HepG2 (cell line): ENCODE measurements around the gene SLC44A4. TPM values are rescaled to one million over a fixed set of nuclear protein-coding genes. Genes with fewer than 3 reads are reported as not detected.

ENCODE experiments used
- CAMTA2 ChIP-seq: sonication (generic); formaldehyde crosslinking; IDR thresholded peaks from 2 replicates; pipeline ENCODE4 v1.4.0; 2020; ENCODE audit warnings: mild to moderate bottlenecking, missing genetic modification reagents, borderline replicate concordance
- CHD2 ChIP-seq: IDR thresholded peaks from 2 replicates; pipeline ENCODE4 v1.6.1; 2011; ENCODE audit warnings: low read depth, low read length, improper control_type of control experiment
- FOSL1 ChIP-seq: sonication (generic); formaldehyde crosslinking; IDR thresholded peaks from 2 replicates; pipeline ENCODE4 v1.9.0; 2021; ENCODE audit warnings: missing genetic modification reagents, borderline replicate concordance
- FOXA3 ChIP-seq: IDR thresholded peaks from 2 replicates; pipeline ENCODE4 v1.6.1; 2016; ENCODE audit warnings: missing genetic modification reagents, missing compliant biosample characterization
- GABPB1 ChIP-seq: IDR thresholded peaks from 2 replicates; pipeline ENCODE4 v1.6.1; 2016; ENCODE audit warnings: mild to moderate bottlenecking, missing genetic modification reagents, moderate library complexity, missing compliant biosample characterization
- IRX3 ChIP-seq: sonication (generic); formaldehyde crosslinking; IDR thresholded peaks from 2 replicates; pipeline ENCODE4 v1.8.1; 2023; ENCODE audit warnings: mild to moderate bottlenecking, low read depth, missing genetic modification reagents, borderline replicate concordance
- JUNB ChIP-seq: sonication (generic); formaldehyde crosslinking; IDR thresholded peaks from 2 replicates; pipeline ENCODE4 v1.8.0; 2022; ENCODE audit warnings: missing genetic modification reagents, mild to moderate bottlenecking, borderline replicate concordance
- MEIS1 ChIP-seq: sonication (generic); formaldehyde crosslinking; IDR thresholded peaks from 2 replicates; pipeline ENCODE4 v1.9.0; 2021; ENCODE audit warnings: mild to moderate bottlenecking, missing genetic modification reagents, moderate library complexity, borderline replicate concordance
- RELA ChIP-seq: sonication (generic); formaldehyde crosslinking; IDR thresholded peaks from 2 replicates; pipeline ENCODE4 v1.4.0; 2020; ENCODE audit warnings: missing genetic modification reagents
- XRCC5 ChIP-seq: fragments of 200-400 bp; formaldehyde crosslinking; optimal IDR thresholded peaks from 2 replicates; pipeline ENCODE3; 2017; ENCODE audit warnings: mild to moderate bottlenecking, low read length
- ZIK1 ChIP-seq: sonication (generic); formaldehyde crosslinking; IDR thresholded peaks from 2 replicates; pipeline ENCODE4 v1.5.0; 2020; ENCODE audit warnings: mild to moderate bottlenecking, low read depth, missing genetic modification reagents, borderline replicate concordance
- ZNF326 ChIP-seq: sonication (generic); formaldehyde crosslinking; IDR thresholded peaks from 2 replicates; pipeline ENCODE4 v1.4.0; 2020; ENCODE audit warnings: missing genetic modification reagents, borderline replicate concordance
- ZNF607 ChIP-seq: sonication (generic); formaldehyde crosslinking; IDR thresholded peaks from 2 replicates; pipeline ENCODE4 v1.5.1; 2020; ENCODE audit warnings: missing genetic modification reagents, mild to moderate bottlenecking, borderline replicate concordance
- ZNF790 ChIP-seq: sonication (generic); formaldehyde crosslinking; IDR thresholded peaks from 2 replicates; pipeline ENCODE4 v1.8.0; 2022; ENCODE audit warnings: missing genetic modification reagents, mild to moderate bottlenecking, borderline replicate concordance
- polyA plus RNA-seq, 8 experiments: library from polyadenylated mRNA; depleted of rRNA in 3 of 8; stranded (reverse) in 7 of 8; unstranded in 1 of 8; fragments of >200 nt; fragmentation: Illumina TruSeq in 4 of 8; extraction: Trizol in 4 of 8; gene quantifications; 2 replicates each; pipeline versions ENCODE4 v1.2.1 to v1.2.3, GENCODE V29; 2011 to 2016; ENCODE audit warnings: low read depth in 4 of 8, missing spikeins in 1 of 8, mixed read lengths in 1 of 8; ENCODE audit not compliant: insufficient read depth in 1 of 8
- total RNA-seq, 5 experiments: library from RNA; depleted of rRNA; stranded (reverse); fragments of >200 nt; fragmentation: Illumina TruSeq; extraction: Trizol; gene quantifications; 2 replicates each; pipeline ENCODE4 v1.2.3, GENCODE V29; 2016; ENCODE audit warnings: low read depth in 1 of 5
- TF ChIP-seq, protein P1 (sequence below): sonication (generic); formaldehyde crosslinking; IDR thresholded peaks from 2 replicates; pipeline ENCODE4 v1.5.1; 2020; ENCODE audit warnings: missing genetic modification reagents, mild to moderate bottlenecking, borderline replicate concordance
- TF ChIP-seq, protein P2 (sequence below), 2 experiments: sonication (generic) in 1 of 2; formaldehyde crosslinking in 1 of 2; IDR thresholded peaks; 2 replicates each; pipeline versions ENCODE4 v1.5.1 to v1.6.1; 2011 to 2020; ENCODE audit warnings: borderline replicate concordance in 1 of 2, low read depth in 1 of 2, low read length in 1 of 2, mild to moderate bottlenecking in 1 of 2, missing genetic modification reagents in 1 of 2, moderate library complexity in 1 of 2
- TF ChIP-seq, protein P3 (sequence below): sonication (generic); formaldehyde crosslinking; IDR thresholded peaks from 2 replicates; pipeline ENCODE4 v1.8.1; 2023; ENCODE audit warnings: mild to moderate bottlenecking, missing genetic modification reagents
- TF ChIP-seq, protein P4 (sequence below): sonication (generic); formaldehyde crosslinking; IDR thresholded peaks from 2 replicates; pipeline ENCODE4 v1.4.0; 2020; ENCODE audit warnings: missing genetic modification reagents
- TF ChIP-seq, protein P5 (sequence below): sonication (generic); formaldehyde crosslinking; IDR thresholded peaks from 2 replicates; pipeline ENCODE4 v1.5.1; 2020; ENCODE audit warnings: mild to moderate bottlenecking, missing genetic modification reagents, moderate library complexity

Gene SLC44A4
- total and polyA plus RNA-seq, 2 of the 13 experiments (the other 11 are each of a cell fraction or from before 2014, with no cell fraction given), result 3.5 to 5.9 TPM

DNA sequence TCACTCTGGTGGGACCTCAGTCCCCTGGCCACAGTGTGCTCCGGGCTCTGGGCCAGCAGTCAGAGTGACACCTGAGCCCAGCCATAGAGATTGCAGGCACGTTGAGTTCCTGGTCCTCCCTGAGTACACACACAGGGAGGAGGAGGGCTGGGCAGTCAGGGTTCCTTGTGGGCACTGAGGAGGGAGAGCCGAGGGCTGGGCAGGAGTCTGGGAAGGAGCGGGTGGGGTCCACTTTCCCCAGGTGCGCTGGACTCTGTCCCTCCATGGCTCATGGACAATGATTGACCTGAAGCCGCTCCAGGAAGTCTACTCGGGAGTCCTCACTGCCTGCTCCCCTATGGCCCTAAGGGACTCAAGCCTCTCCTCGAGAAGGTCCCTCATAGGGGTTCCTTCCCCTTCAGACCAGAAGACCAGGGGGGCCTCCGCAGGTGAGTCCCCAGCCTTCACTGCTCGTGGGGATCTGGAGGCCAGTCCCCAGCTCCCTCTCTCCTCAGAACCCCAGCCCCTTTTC lies 1.1 kb downstream of the SLC44A4 start (continued):
- TF ChIP-seq, protein P1, sequence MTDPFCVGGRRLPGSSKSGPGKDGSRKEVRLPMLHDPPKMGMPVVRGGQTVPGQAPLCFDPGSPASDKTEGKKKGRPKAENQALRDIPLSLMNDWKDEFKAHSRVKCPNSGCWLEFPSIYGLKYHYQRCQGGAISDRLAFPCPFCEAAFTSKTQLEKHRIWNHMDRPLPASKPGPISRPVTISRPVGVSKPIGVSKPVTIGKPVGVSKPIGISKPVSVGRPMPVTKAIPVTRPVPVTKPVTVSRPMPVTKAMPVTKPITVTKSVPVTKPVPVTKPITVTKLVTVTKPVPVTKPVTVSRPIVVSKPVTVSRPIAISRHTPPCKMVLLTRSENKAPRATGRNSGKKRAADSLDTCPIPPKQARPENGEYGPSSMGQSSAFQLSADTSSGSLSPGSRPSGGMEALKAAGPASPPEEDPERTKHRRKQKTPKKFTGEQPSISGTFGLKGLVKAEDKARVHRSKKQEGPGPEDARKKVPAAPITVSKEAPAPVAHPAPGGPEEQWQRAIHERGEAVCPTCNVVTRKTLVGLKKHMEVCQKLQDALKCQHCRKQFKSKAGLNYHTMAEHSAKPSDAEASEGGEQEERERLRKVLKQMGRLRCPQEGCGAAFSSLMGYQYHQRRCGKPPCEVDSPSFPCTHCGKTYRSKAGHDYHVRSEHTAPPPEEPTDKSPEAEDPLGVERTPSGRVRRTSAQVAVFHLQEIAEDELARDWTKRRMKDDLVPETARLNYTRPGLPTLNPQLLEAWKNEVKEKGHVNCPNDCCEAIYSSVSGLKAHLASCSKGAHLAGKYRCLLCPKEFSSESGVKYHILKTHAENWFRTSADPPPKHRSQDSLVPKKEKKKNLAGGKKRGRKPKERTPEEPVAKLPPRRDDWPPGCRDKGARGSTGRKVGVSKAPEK (CRISPR knock-in tag), result no peak
- TF ChIP-seq GABPB1 (peak; percentile 52; the same call in 1 of the 2 replicates), CAMTA2 (CRISPR knock-in tag) (peak; percentile 36; the same call in 1 of the 2 replicates), RELA (no peak), ZIK1 (CRISPR knock-in tag) (no peak), ZNF326 (CRISPR knock-in tag) (no peak), XRCC5 (peak; percentile 66), CHD2 (no peak), JUNB (no peak), FOXA3 (CRISPR knock-in tag) (peak; percentile 45; the same call in 1 of the 2 replicates), IRX3 (CRISPR knock-in tag) (no peak), MEIS1 (peak; percentile 95), ZNF607 (no peak), ZNF790 (no peak), FOSL1 (CRISPR knock-in tag) (no peak)
- TF ChIP-seq, protein P2, sequence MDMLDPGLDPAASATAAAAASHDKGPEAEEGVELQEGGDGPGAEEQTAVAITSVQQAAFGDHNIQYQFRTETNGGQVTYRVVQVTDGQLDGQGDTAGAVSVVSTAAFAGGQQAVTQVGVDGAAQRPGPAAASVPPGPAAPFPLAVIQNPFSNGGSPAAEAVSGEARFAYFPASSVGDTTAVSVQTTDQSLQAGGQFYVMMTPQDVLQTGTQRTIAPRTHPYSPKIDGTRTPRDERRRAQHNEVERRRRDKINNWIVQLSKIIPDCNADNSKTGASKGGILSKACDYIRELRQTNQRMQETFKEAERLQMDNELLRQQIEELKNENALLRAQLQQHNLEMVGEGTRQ (IDR thresholded peaks at IDR 0.05; ENCODE audit: low read depth, low read length), result no peak
- TF ChIP-seq, protein P2 (CRISPR knock-in tag; IDR thresholded peaks at IDR 0.05; ENCODE audit: borderline replicate concordance), result no peak
- TF ChIP-seq, protein P3, sequence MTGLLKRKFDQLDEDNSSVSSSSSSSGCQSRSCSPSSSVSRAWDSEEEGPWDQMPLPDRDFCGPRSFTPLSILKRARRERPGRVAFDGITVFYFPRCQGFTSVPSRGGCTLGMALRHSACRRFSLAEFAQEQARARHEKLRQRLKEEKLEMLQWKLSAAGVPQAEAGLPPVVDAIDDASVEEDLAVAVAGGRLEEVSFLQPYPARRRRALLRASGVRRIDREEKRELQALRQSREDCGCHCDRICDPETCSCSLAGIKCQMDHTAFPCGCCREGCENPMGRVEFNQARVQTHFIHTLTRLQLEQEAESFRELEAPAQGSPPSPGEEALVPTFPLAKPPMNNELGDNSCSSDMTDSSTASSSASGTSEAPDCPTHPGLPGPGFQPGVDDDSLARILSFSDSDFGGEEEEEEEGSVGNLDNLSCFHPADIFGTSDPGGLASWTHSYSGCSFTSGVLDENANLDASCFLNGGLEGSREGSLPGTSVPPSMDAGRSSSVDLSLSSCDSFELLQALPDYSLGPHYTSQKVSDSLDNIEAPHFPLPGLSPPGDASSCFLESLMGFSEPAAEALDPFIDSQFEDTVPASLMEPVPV (CRISPR knock-in tag), result no peak
- TF ChIP-seq, protein P4, sequence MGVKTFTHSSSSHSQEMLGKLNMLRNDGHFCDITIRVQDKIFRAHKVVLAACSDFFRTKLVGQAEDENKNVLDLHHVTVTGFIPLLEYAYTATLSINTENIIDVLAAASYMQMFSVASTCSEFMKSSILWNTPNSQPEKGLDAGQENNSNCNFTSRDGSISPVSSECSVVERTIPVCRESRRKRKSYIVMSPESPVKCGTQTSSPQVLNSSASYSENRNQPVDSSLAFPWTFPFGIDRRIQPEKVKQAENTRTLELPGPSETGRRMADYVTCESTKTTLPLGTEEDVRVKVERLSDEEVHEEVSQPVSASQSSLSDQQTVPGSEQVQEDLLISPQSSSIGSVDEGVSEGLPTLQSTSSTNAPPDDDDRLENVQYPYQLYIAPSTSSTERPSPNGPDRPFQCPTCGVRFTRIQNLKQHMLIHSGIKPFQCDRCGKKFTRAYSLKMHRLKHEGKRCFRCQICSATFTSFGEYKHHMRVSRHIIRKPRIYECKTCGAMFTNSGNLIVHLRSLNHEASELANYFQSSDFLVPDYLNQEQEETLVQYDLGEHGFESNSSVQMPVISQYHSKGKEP (CRISPR knock-in tag), result no peak
- TF ChIP-seq, protein P5, sequence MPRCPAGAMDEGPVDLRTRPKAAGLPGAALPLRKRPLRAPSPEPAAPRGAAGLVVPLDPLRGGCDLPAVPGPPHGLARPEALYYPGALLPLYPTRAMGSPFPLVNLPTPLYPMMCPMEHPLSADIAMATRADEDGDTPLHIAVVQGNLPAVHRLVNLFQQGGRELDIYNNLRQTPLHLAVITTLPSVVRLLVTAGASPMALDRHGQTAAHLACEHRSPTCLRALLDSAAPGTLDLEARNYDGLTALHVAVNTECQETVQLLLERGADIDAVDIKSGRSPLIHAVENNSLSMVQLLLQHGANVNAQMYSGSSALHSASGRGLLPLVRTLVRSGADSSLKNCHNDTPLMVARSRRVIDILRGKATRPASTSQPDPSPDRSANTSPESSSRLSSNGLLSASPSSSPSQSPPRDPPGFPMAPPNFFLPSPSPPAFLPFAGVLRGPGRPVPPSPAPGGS (CRISPR knock-in tag), result no peak
